GM23338 (cell line): ENCODE data around the gene CCDC150. TPM values are rescaled to one million over a fixed set of nuclear protein-coding genes. Genes with fewer than 3 reads are reported as not detected.

Experiments used
- ATAC-seq: fragments of 200-7000 bp; cut with Tn5 transposase; 3 replicates; pipeline ENCODE4 v1.9.1; 2020
- DNase-seq: peaks from one replicate; pipeline ENCODE4 v3.0.0-alpha.2; 2015; ENCODE audit warnings: low spot score
- H2AFZ ChIP-seq: fragments of 200-600 bp; sonication (generic); 2 replicates; pipeline ENCODE4 v1.8.0; 2016; ENCODE audit warnings: antibody characterized with exemption, mild to moderate bottlenecking, moderate library complexity
- H3F3A ChIP-seq: fragments of 200-600 bp; sonication (generic); replicated peaks from 2 replicates; pipeline ENCODE4 v1.8.0; 2017; ENCODE audit warnings: antibody characterized with exemption, mixed run types, low read depth
- H3K27ac ChIP-seq: fragments of 200-600 bp; sonication (generic); 2 replicates; pipeline ENCODE4 v1.6.1; 2016; ENCODE audit warnings: low read depth
- H3K27me3 ChIP-seq: fragments of 200-600 bp; sonication (generic); 2 replicates; pipeline ENCODE4 v1.8.0; 2016; ENCODE audit warnings: mild to moderate bottlenecking, mixed run types, moderate library complexity; ENCODE audit not compliant: insufficient read depth
- H3K36me3 ChIP-seq: fragments of 200-600 bp; sonication (generic); 2 replicates; pipeline ENCODE4 v1.8.0; 2016; ENCODE audit warnings: mild to moderate bottlenecking; ENCODE audit not compliant: insufficient read depth
- H3K4me1 ChIP-seq: fragments of 200-600 bp; sonication (generic); 2 replicates; pipeline ENCODE4 v1.8.0; 2016; ENCODE audit warnings: mild to moderate bottlenecking, moderate library complexity; ENCODE audit not compliant: insufficient read depth
- H3K4me2 ChIP-seq: fragments of 200-600 bp; sonication (generic); 2 replicates; pipeline ENCODE4 v1.7.1; 2017; ENCODE audit warnings: mixed run types
- H3K4me3 ChIP-seq: fragments of 200-600 bp; sonication (generic); 2 replicates; pipeline ENCODE4 v1.6.1; 2016; ENCODE audit warnings: mixed run types
- H3K79me2 ChIP-seq: fragments of 200-600 bp; sonication (generic); replicated peaks from 2 replicates; pipeline ENCODE4 v1.8.0; 2017; ENCODE audit warnings: mild to moderate bottlenecking; ENCODE audit not compliant: insufficient read depth
- H3K9me2 ChIP-seq: fragments of 200-600 bp; sonication (generic); 2 replicates; pipeline ENCODE4 v1.8.0; 2017; ENCODE audit not compliant: insufficient read depth
- H4K20me1 ChIP-seq: fragments of 200-600 bp; sonication (generic); replicated peaks from 2 replicates; pipeline ENCODE4 v1.8.0; 2017; ENCODE audit warnings: mild to moderate bottlenecking; ENCODE audit not compliant: insufficient read depth
- H3K27ac Mint-ChIP-seq: 2 replicates; pipeline ENCODE4 v1.8.0; 2020; ENCODE audit warnings: inconsistent platforms, mild to moderate bottlenecking, moderate library complexity, mixed read lengths
- H3K27me3 Mint-ChIP-seq: 3 replicates; pipeline ENCODE4 v1.8.0; 2022; ENCODE audit warnings: low read depth, mild to moderate bottlenecking, moderate library complexity, mixed read lengths, inconsistent platforms; ENCODE audit not compliant: insufficient read depth, poor library complexity
- H3K36me3 Mint-ChIP-seq: 3 replicates; pipeline ENCODE4 v1.8.0; 2021; ENCODE audit warnings: low read depth, mild to moderate bottlenecking, inconsistent platforms, moderate library complexity, mixed read lengths
- H3K4me1 Mint-ChIP-seq: 3 replicates; pipeline ENCODE4 v1.8.0; 2020; ENCODE audit warnings: mild to moderate bottlenecking, inconsistent platforms, mixed read lengths
- H3K4me3 Mint-ChIP-seq: 3 replicates; pipeline ENCODE4 v1.8.0; 2021; ENCODE audit warnings: moderate library complexity, mild to moderate bottlenecking, inconsistent platforms, mixed read lengths
- H3K9me3 Mint-ChIP-seq: 3 replicates; pipeline ENCODE4 v1.8.0; 2020; ENCODE audit warnings: moderate library complexity, mild to moderate bottlenecking, inconsistent platforms, mixed read lengths
- CREB1 ChIP-seq: fragments of 250-450 bp; sonication (Bioruptor Pico); IDR thresholded peaks from 2 replicates; pipeline ENCODE4 v1.5.0; 2020; ENCODE audit warnings: low read depth, mild to moderate bottlenecking, moderate library complexity
- EZH2 ChIP-seq: fragments of 200-600 bp; sonication (generic); IDR thresholded peaks from one replicate; pipeline ENCODE4 v1.8.0; 2017; ENCODE audit warnings: antibody characterized with exemption, mild to moderate bottlenecking, low read depth; ENCODE audit not compliant: unreplicated experiment
- EZH2phosphoT487 ChIP-seq: fragments of 200-600 bp; sonication (generic); IDR thresholded peaks from one replicate; pipeline ENCODE4 v1.8.1; 2018; ENCODE audit warnings: antibody characterized with exemption; ENCODE audit not compliant: unreplicated experiment
- NANOG ChIP-seq: IDR thresholded peaks from 2 replicates; pipeline ENCODE4 v1.6.1; 2016; ENCODE audit warnings: antibody characterized with exemption, borderline replicate concordance
- POLR2AphosphoS5 ChIP-seq: IDR thresholded peaks from 2 replicates; pipeline ENCODE4 v1.6.1; 2016; ENCODE audit warnings: antibody characterized with exemption, low read depth
- ZNF331 ChIP-seq: fragments of 250-450 bp; sonication (Bioruptor Pico); IDR thresholded peaks from 2 replicates; pipeline ENCODE4 v1.5.0; 2020; ENCODE audit warnings: low read depth, mild to moderate bottlenecking, moderate library complexity
- polyA plus RNA-seq: library from polyadenylated mRNA; unstranded; fragments of >200 nt; fragmentation: Nextera tagmentation; extraction: Ambion mirVana; gene quantifications from 2 replicates; pipeline ENCODE4 v1.2.1, GENCODE V29; 2016
- total RNA-seq: library from RNA; depleted of rRNA; stranded (reverse); fragments of >200 nt; shearing (Covaris generic); gene quantifications from 2 replicates; pipeline ENCODE4 v1.2.3, GENCODE V29; 2014
- TF ChIP-seq, protein P1 (sequence below): IDR thresholded peaks from one replicate; pipeline ENCODE4 v1.6.1; 2018; ENCODE audit warnings: antibody characterized with exemption; ENCODE audit not compliant: unreplicated experiment
- TF ChIP-seq, protein P2 (sequence below): IDR thresholded peaks from 2 replicates; pipeline ENCODE4 v1.6.1; 2016; ENCODE audit warnings: antibody characterized with exemption
- TF ChIP-seq, protein P3 (sequence below): fragments of 250-450 bp; sonication (Bioruptor Pico); IDR thresholded peaks from 2 replicates; pipeline ENCODE4 v1.5.0; 2020; ENCODE audit warnings: mild to moderate bottlenecking, moderate library complexity

CCDC150 gene
- total and polyA plus RNA-seq, 2 experiments from 2014 or later = 56.3 to 68.3 TPM

DNA sequence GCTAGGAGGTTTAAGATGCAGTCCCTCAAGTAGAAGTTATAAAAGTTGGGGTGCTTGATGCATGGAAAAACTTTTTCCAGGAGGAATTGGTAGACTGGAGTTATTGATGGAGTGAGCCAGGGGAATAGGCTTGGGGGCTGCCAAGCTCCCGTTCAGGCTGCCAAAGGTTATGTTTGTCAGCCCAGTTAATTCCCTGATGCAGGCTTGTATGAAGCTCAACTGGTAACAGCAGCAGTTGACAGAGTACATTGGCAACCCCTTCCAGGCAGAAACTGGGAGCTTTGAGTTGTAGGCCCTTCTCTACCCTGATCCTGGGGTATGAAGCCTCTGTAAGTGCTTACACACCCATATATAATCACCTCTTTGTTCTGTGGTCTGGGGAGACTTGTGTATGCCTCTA lies 16.2 kb downstream of the CCDC150 start (continued):
- TF ChIP-seq, protein P1, sequence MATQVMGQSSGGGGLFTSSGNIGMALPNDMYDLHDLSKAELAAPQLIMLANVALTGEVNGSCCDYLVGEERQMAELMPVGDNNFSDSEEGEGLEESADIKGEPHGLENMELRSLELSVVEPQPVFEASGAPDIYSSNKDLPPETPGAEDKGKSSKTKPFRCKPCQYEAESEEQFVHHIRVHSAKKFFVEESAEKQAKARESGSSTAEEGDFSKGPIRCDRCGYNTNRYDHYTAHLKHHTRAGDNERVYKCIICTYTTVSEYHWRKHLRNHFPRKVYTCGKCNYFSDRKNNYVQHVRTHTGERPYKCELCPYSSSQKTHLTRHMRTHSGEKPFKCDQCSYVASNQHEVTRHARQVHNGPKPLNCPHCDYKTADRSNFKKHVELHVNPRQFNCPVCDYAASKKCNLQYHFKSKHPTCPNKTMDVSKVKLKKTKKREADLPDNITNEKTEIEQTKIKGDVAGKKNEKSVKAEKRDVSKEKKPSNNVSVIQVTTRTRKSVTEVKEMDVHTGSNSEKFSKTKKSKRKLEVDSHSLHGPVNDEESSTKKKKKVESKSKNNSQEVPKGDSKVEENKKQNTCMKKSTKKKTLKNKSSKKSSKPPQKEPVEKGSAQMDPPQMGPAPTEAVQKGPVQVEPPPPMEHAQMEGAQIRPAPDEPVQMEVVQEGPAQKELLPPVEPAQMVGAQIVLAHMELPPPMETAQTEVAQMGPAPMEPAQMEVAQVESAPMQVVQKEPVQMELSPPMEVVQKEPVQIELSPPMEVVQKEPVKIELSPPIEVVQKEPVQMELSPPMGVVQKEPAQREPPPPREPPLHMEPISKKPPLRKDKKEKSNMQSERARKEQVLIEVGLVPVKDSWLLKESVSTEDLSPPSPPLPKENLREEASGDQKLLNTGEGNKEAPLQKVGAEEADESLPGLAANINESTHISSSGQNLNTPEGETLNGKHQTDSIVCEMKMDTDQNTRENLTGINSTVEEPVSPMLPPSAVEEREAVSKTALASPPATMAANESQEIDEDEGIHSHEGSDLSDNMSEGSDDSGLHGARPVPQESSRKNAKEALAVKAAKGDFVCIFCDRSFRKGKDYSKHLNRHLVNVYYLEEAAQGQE = no peak

DNA sequence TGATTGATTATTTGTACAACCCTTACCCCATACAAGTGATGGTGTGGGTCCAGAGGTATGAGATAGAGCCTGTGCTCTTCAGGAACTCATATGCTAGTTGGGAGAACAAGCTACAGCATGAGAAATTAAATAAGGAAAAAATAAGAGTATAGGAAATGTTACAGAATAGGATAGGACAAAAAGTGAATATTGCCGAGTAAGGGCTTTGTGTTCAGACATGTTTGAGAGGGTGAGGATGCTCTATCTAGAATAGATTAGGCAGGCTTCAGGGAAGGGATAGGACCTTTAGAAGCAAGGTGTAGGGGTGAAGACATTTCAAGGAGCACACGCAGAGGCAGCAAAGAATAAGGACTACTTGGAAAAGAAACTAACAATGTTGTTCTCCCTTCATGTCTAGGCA lies 17.8 kb downstream of the CCDC150 start:
- Mint-ChIP-seq H3K27me3 (peaks cover 3% of the 10 kb centered on the region), H3K27ac (no peak overlapping the region), H3K36me3 (peaks cover 58% of the 10 kb centered on the region), H3K9me3 (peaks cover 26% of the 10 kb centered on the region), H3K4me3 (no peak overlapping the region), H3K4me1 (no peaks in the 10 kb centered on the region; the same call in 1 of the 3 replicates)
- Histone ChIP-seq H3K79me2 (peaks cover 47% of the 10 kb centered on the region), H3K4me3 (no peak overlapping the region), H3K4me1 (no peaks in the 10 kb centered on the region), H3K36me3 (peaks cover 22% of the 10 kb centered on the region; the same call in 1 of the 2 replicates), H3F3A (no peaks in the 10 kb centered on the region), H3K4me2 (no peak overlapping the region), H3K27ac (no peak overlapping the region), H3K27me3 (no peaks in the 10 kb centered on the region), H3K9me2 (peaks cover 6% of the 10 kb centered on the region; the same call in 1 of the 2 replicates), H2AFZ (no peak overlapping the region), H4K20me1 (peaks cover 7% of the 10 kb centered on the region; the same call in 1 of the 2 replicates)
- TF ChIP-seq POLR2AphosphoS5 (no peak), CREB1 (CRISPR knock-in tag) (no peak), NANOG (no peak), EZH2 (no peak), EZH2phosphoT487 (no peak), ZNF331 (no peak)
- TF ChIP-seq, protein P2, sequence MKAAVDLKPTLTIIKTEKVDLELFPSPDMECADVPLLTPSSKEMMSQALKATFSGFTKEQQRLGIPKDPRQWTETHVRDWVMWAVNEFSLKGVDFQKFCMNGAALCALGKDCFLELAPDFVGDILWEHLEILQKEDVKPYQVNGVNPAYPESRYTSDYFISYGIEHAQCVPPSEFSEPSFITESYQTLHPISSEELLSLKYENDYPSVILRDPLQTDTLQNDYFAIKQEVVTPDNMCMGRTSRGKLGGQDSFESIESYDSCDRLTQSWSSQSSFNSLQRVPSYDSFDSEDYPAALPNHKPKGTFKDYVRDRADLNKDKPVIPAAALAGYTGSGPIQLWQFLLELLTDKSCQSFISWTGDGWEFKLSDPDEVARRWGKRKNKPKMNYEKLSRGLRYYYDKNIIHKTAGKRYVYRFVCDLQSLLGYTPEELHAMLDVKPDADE = no peak
- TF ChIP-seq, protein P3, sequence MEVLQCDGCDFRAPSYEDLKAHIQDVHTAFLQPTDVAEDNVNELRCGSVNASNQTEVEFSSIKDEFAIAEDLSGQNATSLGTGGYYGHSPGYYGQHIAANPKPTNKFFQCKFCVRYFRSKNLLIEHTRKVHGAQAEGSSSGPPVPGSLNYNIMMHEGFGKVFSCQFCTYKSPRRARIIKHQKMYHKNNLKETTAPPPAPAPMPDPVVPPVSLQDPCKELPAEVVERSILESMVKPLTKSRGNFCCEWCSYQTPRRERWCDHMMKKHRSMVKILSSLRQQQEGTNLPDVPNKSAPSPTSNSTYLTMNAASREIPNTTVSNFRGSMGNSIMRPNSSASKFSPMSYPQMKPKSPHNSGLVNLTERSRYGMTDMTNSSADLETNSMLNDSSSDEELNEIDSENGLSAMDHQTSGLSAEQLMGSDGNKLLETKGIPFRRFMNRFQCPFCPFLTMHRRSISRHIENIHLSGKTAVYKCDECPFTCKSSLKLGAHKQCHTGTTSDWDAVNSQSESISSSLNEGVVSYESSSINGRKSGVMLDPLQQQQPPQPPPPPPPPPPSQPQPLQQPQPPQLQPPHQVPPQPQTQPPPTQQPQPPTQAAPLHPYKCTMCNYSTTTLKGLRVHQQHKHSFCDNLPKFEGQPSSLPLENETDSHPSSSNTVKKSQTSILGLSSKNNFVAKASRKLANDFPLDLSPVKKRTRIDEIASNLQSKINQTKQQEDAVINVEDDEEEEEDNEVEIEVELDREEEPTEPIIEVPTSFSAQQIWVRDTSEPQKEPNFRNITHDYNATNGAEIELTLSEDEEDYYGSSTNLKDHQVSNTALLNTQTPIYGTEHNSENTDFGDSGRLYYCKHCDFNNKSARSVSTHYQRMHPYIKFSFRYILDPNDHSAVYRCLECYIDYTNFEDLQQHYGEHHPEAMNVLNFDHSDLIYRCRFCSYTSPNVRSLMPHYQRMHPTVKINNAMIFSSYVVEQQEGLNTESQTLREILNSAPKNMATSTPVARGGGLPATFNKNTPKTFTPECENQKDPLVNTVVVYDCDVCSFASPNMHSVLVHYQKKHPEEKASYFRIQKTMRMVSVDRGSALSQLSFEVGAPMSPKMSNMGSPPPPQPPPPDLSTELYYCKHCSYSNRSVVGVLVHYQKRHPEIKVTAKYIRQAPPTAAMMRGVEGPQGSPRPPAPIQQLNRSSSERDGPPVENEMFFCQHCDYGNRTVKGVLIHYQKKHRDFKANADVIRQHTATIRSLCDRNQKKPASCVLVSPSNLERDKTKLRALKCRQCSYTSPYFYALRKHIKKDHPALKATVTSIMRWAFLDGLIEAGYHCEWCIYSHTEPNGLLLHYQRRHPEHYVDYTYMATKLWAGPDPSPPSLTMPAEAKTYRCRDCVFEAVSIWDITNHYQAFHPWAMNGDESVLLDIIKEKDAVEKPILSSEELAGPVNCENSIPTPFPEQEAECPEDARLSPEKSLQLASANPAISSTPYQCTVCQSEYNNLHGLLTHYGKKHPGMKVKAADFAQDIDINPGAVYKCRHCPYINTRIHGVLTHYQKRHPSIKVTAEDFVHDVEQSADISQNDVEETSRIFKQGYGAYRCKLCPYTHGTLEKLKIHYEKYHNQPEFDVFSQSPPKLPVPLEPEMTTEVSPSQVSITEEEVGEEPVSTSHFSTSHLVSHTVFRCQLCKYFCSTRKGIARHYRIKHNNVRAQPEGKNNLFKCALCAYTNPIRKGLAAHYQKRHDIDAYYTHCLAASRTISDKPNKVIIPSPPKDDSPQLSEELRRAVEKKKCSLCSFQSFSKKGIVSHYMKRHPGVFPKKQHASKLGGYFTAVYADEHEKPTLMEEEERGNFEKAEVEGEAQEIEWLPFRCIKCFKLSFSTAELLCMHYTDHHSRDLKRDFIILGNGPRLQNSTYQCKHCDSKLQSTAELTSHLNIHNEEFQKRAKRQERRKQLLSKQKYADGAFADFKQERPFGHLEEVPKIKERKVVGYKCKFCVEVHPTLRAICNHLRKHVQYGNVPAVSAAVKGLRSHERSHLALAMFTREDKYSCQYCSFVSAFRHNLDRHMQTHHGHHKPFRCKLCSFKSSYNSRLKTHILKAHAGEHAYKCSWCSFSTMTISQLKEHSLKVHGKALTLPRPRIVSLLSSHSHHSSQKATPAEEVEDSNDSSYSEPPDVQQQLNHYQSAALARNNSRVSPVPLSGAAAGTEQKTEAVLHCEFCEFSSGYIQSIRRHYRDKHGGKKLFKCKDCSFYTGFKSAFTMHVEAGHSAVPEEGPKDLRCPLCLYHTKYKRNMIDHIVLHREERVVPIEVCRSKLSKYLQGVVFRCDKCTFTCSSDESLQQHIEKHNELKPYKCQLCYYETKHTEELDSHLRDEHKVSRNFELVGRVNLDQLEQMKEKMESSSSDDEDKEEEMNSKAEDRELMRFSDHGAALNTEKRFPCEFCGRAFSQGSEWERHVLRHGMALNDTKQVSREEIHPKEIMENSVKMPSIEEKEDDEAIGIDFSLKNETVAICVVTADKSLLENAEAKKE (CRISPR knock-in tag) = no peak
- ATAC-seq (no peak), DNase-seq (no peak)
